Stimulated activated CD8-positive, alpha-beta memory T cell treated with anti-CD3 and anti-CD28 coated beads, Interleukin-4, amount 100 ng/mL, for 1 hour (primary cell): ENCODE data around the gene PANX3.
"Not testable (repeated sequence)": the region's sequence is repeated elsewhere in the genome, so short reads cannot be mapped to it uniquely, and the experiment has no call there.

Experiments used
- DNase-seq, 2 donors: peaks; one replicate each; pipeline ENCODE4 v3.0.0-alpha.2; 2020; ENCODE audit warnings: low read depth in 2 of 2, low spot score in 1 of 2

PANX3 gene

GRCh38 chr11:124611064-124611463 is at the start of gene PANX3:
Gene PANX3, plus strand, starts transcription at chr11:124611428. Its CDS starts 129 bp downstream, at chr11:124611557.
- no peak for DNase-seq

- DNase-seq = no peak
These were observed 41.5 kb upstream of the PANX3 start, which contains the start of gene OR8A1 for GRCh38 chr11:124569697-124570096. Gene OR8A1, plus strand, starts transcription at chr11:124569997. Its CDS starts 123 bp downstream, at chr11:124570120.

- no peak for DNase-seq
These were observed 41.1 kb upstream of the PANX3 start for GRCh38 chr11:124570160-124570559.

GRCh38 chr11:124577716-124578427 is 33.4 kb upstream of the PANX3 start:
- DNase-seq = no peak

GRCh38 chr11:124578761-124579160 is 32.5 kb upstream of the PANX3 start:
- DNase-seq = no peak

GRCh38 chr11:124581817-124582216 is 29.4 kb upstream of the PANX3 start:
- DNase-seq = no peak

GRCh38 chr11:124582565-124582964 is 28.7 kb upstream of the PANX3 start:
- DNase-seq = no peak

GRCh38 chr11:124583781-124584180 is 27.4 kb upstream of the PANX3 start:
- no peak for DNase-seq

GRCh38 chr11:124584681-124585372 is 26.4 kb upstream of the PANX3 start:
- no peak for DNase-seq

- no peak for DNase-seq
These were observed 24.9 kb upstream of the PANX3 start for GRCh38 chr11:124586238-124586860.

- no peak for DNase-seq
These were observed 19.8 kb upstream of the PANX3 start for GRCh38 chr11:124591430-124591829.

- no peak for DNase-seq
These were observed 18.6 kb upstream of the PANX3 start for GRCh38 chr11:124592627-124593026.

GRCh38 chr11:124595302-124595701 is 15.9 kb upstream of the PANX3 start:
- no peak for DNase-seq

GRCh38 chr11:124597626-124598025 is 13.6 kb upstream of the PANX3 start:
- no peak for DNase-seq

GRCh38 chr11:124600621-124601320 is 10.5 kb upstream of the PANX3 start:
- DNase-seq = no peak

GRCh38 chr11:124602193-124602592 is 9.0 kb upstream of the PANX3 start:
- DNase-seq = no peak

- DNase-seq = not testable (repeated sequence)
These were observed 8.5 kb upstream of the PANX3 start for GRCh38 chr11:124602723-124603122.

- no peak for DNase-seq
These were observed 5.5 kb upstream of the PANX3 start for GRCh38 chr11:124605719-124606118.

GRCh38 chr11:124608147-124608546 is 3.1 kb upstream of the PANX3 start:
- no peak for DNase-seq

- DNase-seq = no peak
These were observed 933 bp upstream of the PANX3 start for GRCh38 chr11:124610295-124610694.

- DNase-seq = no peak
These were observed 817 bp downstream of the PANX3 start for GRCh38 chr11:124612045-124612444.
